Nephron (organoid): ENCODE measurements around the gene BBOF1.
A peak's percentile ranks its signal among the peaks of the same experiment; 100 is the strongest.

Source experiments
- H3K27ac Mint-ChIP-seq, 3 experiments: 2 replicates each; pipeline ENCODE4 v1.8.0; 2020; ENCODE audit warnings: mixed read lengths in 3 of 3, mild to moderate bottlenecking in 2 of 3, moderate library complexity in 1 of 3
- H3K27me3 Mint-ChIP-seq: 2 replicates; pipeline ENCODE4 v1.8.0; 2021; ENCODE audit warnings: low read depth, mild to moderate bottlenecking, moderate library complexity, mixed read lengths
- H3K36me3 Mint-ChIP-seq: 2 replicates; pipeline ENCODE4 v1.8.0; 2020; ENCODE audit warnings: low read depth, mixed read lengths
- H3K4me1 Mint-ChIP-seq: 2 replicates; pipeline ENCODE4 v1.8.0; 2020; ENCODE audit warnings: mixed read lengths
- H3K4me3 Mint-ChIP-seq, 3 experiments: 2 replicates each; pipeline ENCODE4 v1.8.0; 2020; ENCODE audit warnings: mild to moderate bottlenecking in 3 of 3, mixed read lengths in 3 of 3, moderate library complexity in 2 of 3
- H3K9me3 Mint-ChIP-seq: 2 replicates; pipeline ENCODE4 v1.8.0; 2020; ENCODE audit warnings: mixed read lengths
- CTCF ChIP-seq, 3 experiments: fragments of 200-600 bp; sonication (generic); IDR thresholded peaks; one replicate each; pipeline ENCODE4 v1.5.0; 2021; ENCODE audit warnings: antibody characterized with exemption in 3 of 3; ENCODE audit not compliant: unreplicated experiment in 3 of 3

Gene BBOF1

GRCh38 chr14:74064426-74064825 is 45.3 kb downstream of the BBOF1 start:
- H3K9me3 Mint-ChIP-seq = no peaks in the 10 kb centered on the region
- no peaks in the 10 kb centered on the region for H3K27me3 Mint-ChIP-seq
- H3K4me1 Mint-ChIP-seq = no peaks in the 10 kb centered on the region
- H3K36me3 Mint-ChIP-seq = peaks cover 59% of the 10 kb centered on the region
- TF ChIP-seq CTCF (IDR thresholded peaks at IDR 0.05; ENCODE audit: unreplicated experiment in 3 of 3) = no peak
- no peak overlapping the region for H3K27ac Mint-ChIP-seq
- no peak overlapping the region for H3K4me3 Mint-ChIP-seq

- H3K9me3 Mint-ChIP-seq = no peaks in the 10 kb centered on the region
- H3K4me3 Mint-ChIP-seq = no peak overlapping the region
- no peak for TF ChIP-seq CTCF (IDR thresholded peaks at IDR 0.05; ENCODE audit: unreplicated experiment in 3 of 3)
- no peaks in the 10 kb centered on the region for H3K4me1 Mint-ChIP-seq
- H3K36me3 Mint-ChIP-seq = peaks cover 55% of the 10 kb centered on the region
- H3K27ac Mint-ChIP-seq = no peak overlapping the region
- H3K27me3 Mint-ChIP-seq = no peaks in the 10 kb centered on the region
Observed at GRCh38 chr14:74064883-74065282, 45.7 kb downstream of the BBOF1 start.

- no peaks in the 10 kb centered on the region for H3K9me3 Mint-ChIP-seq
- no peak for TF ChIP-seq CTCF (IDR thresholded peaks at IDR 0.05; ENCODE audit: unreplicated experiment in 3 of 3)
- H3K4me3 Mint-ChIP-seq = no peak overlapping the region
- no peaks in the 10 kb centered on the region for H3K4me1 Mint-ChIP-seq
- peaks cover 49% of the 10 kb centered on the region for H3K36me3 Mint-ChIP-seq
- no peaks in the 10 kb centered on the region for H3K27me3 Mint-ChIP-seq
- no peak overlapping the region for H3K27ac Mint-ChIP-seq
Observed at GRCh38 chr14:74065746-74066575, 46.8 kb downstream of the BBOF1 start.

GRCh38 chr14:74077401-74077800 is 58.3 kb downstream of the BBOF1 start:
- Mint-ChIP-seq H3K27me3 (no peaks in the 10 kb centered on the region), H3K27ac (peak overlapping the region in 1 of 3 experiments; percentile 4), H3K4me1 (no peaks in the 10 kb centered on the region), H3K4me3 (no peak overlapping the region), H3K9me3 (no peaks in the 10 kb centered on the region), H3K36me3 (peaks cover 12% of the 10 kb centered on the region)
- TF ChIP-seq CTCF (IDR thresholded peaks at IDR 0.05; ENCODE audit: unreplicated experiment in 3 of 3) = no peak

- Mint-ChIP-seq H3K36me3 (peaks cover 12% of the 10 kb centered on the region), H3K9me3 (no peaks in the 10 kb centered on the region), H3K27ac (peak overlapping the region in 1 of 3 experiments; percentile 6), H3K4me1 (peaks cover 14% of the 10 kb centered on the region), H3K27me3 (no peaks in the 10 kb centered on the region), H3K4me3 (no peak overlapping the region)
- TF ChIP-seq CTCF (IDR thresholded peaks at IDR 0.05; ENCODE audit: unreplicated experiment in 3 of 3) = no peak
Observed at GRCh38 chr14:74080820-74081460, 61.8 kb downstream of the BBOF1 start.
